ENCODE data around the gene HSPA9. TPM values are rescaled to one million over a fixed set of nuclear protein-coding genes. Genes with fewer than 3 reads are reported as not detected.

The HSPA9 gene
- total RNA-seq, result 197 and 203 TPM in 2 replicates

- peak; percentile 99 for DNase-seq (ENCODE audit: extremely low read depth, low read depth, low spot score)
Measured at GRCh38 chr5:138575194-138576015, at the start of gene HSPA9. Gene HSPA9 (minus strand): TSS chr5:138575401. CDS start chr5:138575318, 83 bp downstream.

GRCh38 chr5:138623053-138623452 is 47.9 kb upstream of the HSPA9 start:
- no peak for DNase-seq (ENCODE audit: extremely low read depth, low read depth, low spot score)

- no peak for DNase-seq (ENCODE audit: extremely low read depth, low read depth, low spot score)
Measured at GRCh38 chr5:138622051-138622450, 46.9 kb upstream of the HSPA9 start.

- DNase-seq (ENCODE audit: extremely low read depth, low read depth, low spot score), result no peak
Measured at GRCh38 chr5:138620663-138621224, 45.5 kb upstream of the HSPA9 start.

GRCh38 chr5:138616508-138616907 is 41.3 kb upstream of the HSPA9 start:
- no peak for DNase-seq (ENCODE audit: extremely low read depth, low read depth, low spot score)

- no peak for DNase-seq (ENCODE audit: extremely low read depth, low read depth, low spot score)
Measured at GRCh38 chr5:138615461-138615860, 40.3 kb upstream of the HSPA9 start.

GRCh38 chr5:138611678-138612218 is 36.5 kb upstream of the HSPA9 start:
- DNase-seq (ENCODE audit: extremely low read depth, low read depth, low spot score), result no peak

- DNase-seq (ENCODE audit: extremely low read depth, low read depth, low spot score), result no peak
Measured at GRCh38 chr5:138610918-138611677, 35.9 kb upstream of the HSPA9 start.

- no peak for DNase-seq (ENCODE audit: extremely low read depth, low read depth, low spot score)
Measured at GRCh38 chr5:138610415-138610917, 35.3 kb upstream of the HSPA9 start.

- DNase-seq (ENCODE audit: extremely low read depth, low read depth, low spot score), result no peak
Measured at GRCh38 chr5:138606378-138607064, 31.3 kb upstream of the HSPA9 start.

- no peak for DNase-seq (ENCODE audit: extremely low read depth, low read depth, low spot score)
Measured at GRCh38 chr5:138605254-138605972, 30.2 kb upstream of the HSPA9 start.

GRCh38 chr5:138604176-138604785 is 29.1 kb upstream of the HSPA9 start:
- DNase-seq (ENCODE audit: extremely low read depth, low read depth, low spot score), result no peak

GRCh38 chr5:138603249-138603920 is 28.2 kb upstream of the HSPA9 start:
- no peak for DNase-seq (ENCODE audit: extremely low read depth, low read depth, low spot score)

GRCh38 chr5:138602371-138603000 is 27.3 kb upstream of the HSPA9 start:
- no peak for DNase-seq (ENCODE audit: extremely low read depth, low read depth, low spot score)

GRCh38 chr5:138601444-138601843 is 26.2 kb upstream of the HSPA9 start:
- no peak for DNase-seq (ENCODE audit: extremely low read depth, low read depth, low spot score)

- no peak for DNase-seq (ENCODE audit: extremely low read depth, low read depth, low spot score)
Measured at GRCh38 chr5:138600446-138600845, 25.2 kb upstream of the HSPA9 start.

GRCh38 chr5:138597661-138598400 is 22.6 kb upstream of the HSPA9 start:
- no peak for DNase-seq (ENCODE audit: extremely low read depth, low read depth, low spot score)

Data from glomerular endothelial cell (primary cell).